Right cardiac atrium (tissue), 5 donors: ENCODE data around the gene BRAF. TPM values are rescaled to one million over a fixed set of nuclear protein-coding genes. Genes with fewer than 3 reads are reported as not detected.
"Not testable (repeated sequence)": the region's sequence is repeated elsewhere in the genome, so short reads cannot be mapped to it uniquely, and the experiment has no call there.

ENCODE experiments used
- ATAC-seq, 2 donors: fragments of 200-7000 bp; cut with Tn5 transposase; one replicate each; pipeline versions ENCODE4 v1.8.0 to v1.9.1; 2020; ENCODE audit warnings: moderate library complexity in 2 of 2, mild to moderate bottlenecking in 1 of 2
- DNase-seq, 3 donors: peaks; one replicate each; pipeline ENCODE4 v3.0.0-alpha.2; 2020
- H3K27ac ChIP-seq: one replicate; pipeline ENCODE4 v1.5.1; 2013; ENCODE audit warnings: mild to moderate bottlenecking, low read length, control low read depth, moderate library complexity
- H3K27me3 ChIP-seq: one replicate; pipeline ENCODE4 v1.6.1; 2013; ENCODE audit not compliant: control insufficient read depth, insufficient read depth
- H3K4me1 ChIP-seq: one replicate; pipeline ENCODE4 v1.6.1; 2013; ENCODE audit warnings: low read length; ENCODE audit not compliant: control insufficient read depth, insufficient read depth
- H3K4me3 ChIP-seq: one replicate; pipeline ENCODE4 v1.5.1; 2013; ENCODE audit warnings: low read length, control low read depth
- H3K9me3 ChIP-seq: one replicate; pipeline ENCODE4 v1.6.1; 2013; ENCODE audit warnings: low read length; ENCODE audit not compliant: control insufficient read depth
- WGBS: extraction: QIAGEN DNeasy Blood & Tissue Kit; methylation state at CpG from one replicate; pipeline ENCODE4 v1.1.7; 2013; 5-methylcytosine and 5-hydroxymethylcytosine counted together
- intact Hi-C, 4 donors: fragments of 100-400 bp; cut with DNase I; formaldehyde crosslinking; loops; one replicate each; pipeline versions ENCODE4 v1.11.0 to v1.14.0; 2022 to 2023
- polyA plus RNA-seq: library from polyadenylated mRNA; stranded (reverse); fragments of 200-250 nt; gene quantifications from one replicate; pipeline ENCODE4 v1.2.3, GENCODE V29; 2013
- total RNA-seq, 4 donors: library from RNA; stranded (reverse); fragmentation: NEBNext Ultra II Directional; extraction: Animal tissue kit (Norgen Biotek cat#: 25700); gene quantifications; one replicate each; pipeline ENCODE4 v1.2.1, GENCODE V29; 2021
- donor health status: healthy with polysubstance abuse.
- donor health status: DM: no; HTN: yes; CAD: no.
- donor health status: DM: no; HTN: no; CAD: no.
- donor health status: DM: no; HTN: yes; CAD: no; lungs with severe emphysema.
- donor health status: DM: yes; HTN: yes; CAD: no.

Gene BRAF
- total and polyA plus RNA-seq, 5 donors = 8.4 to 29.3 (median 25.8) TPM

DNA sequence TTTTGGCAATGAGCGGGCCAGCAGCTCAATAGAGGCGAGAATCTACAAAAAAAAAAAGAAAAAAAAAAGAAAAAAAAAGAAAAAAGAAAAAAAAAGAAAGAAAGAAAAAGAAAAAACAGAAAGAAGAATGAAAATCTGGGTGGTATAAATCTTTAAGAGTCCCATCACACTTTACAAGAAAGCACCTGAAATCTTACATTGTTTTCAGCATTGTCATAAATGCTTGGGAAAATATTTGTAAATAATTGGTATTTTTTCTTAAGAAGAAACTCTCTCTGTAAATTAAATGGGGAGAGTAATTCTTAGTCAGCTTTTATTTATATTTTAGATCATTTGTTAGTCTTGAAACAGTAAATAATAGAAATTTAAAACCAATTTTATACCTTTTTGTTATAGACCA is 190.0 kb downstream of the BRAF start:
- no peaks in the 10 kb centered on the region for H3K4me1 ChIP-seq
- no peaks in the 10 kb centered on the region for H3K27me3 ChIP-seq
- ATAC-seq = no peak
- intact Hi-C loops = no loop called here
- no peak overlapping the region for H3K4me3 ChIP-seq
- no peak overlapping the region for H3K27ac ChIP-seq
- WGBS = 98% methylated on average over 2 of the region's 2 CpGs
- no peak for DNase-seq
- no peaks in the 10 kb centered on the region for H3K9me3 ChIP-seq

- no peaks in the 10 kb centered on the region for H3K4me1 ChIP-seq
- intact Hi-C loops = no loop called here
- no peak overlapping the region for H3K27ac ChIP-seq
- no peaks in the 10 kb centered on the region for H3K9me3 ChIP-seq
- H3K4me3 ChIP-seq = no peak overlapping the region
- DNase-seq (no peak), ATAC-seq (no peak)
- H3K27me3 ChIP-seq = no peaks in the 10 kb centered on the region
- 54% methylated on average over 2 of the region's 2 CpGs for WGBS
Observed at GRCh38 chr7:140734096-140734495, 190.6 kb downstream of the BRAF start.

GRCh38 chr7:140732416-140732815 is 192.3 kb downstream of the BRAF start:
- WGBS = 94% methylated on average over 2 of the region's 2 CpGs
- Histone ChIP-seq H3K4me3 (no peak overlapping the region), H3K27me3 (no peaks in the 10 kb centered on the region), H3K4me1 (no peaks in the 10 kb centered on the region), H3K9me3 (no peaks in the 10 kb centered on the region), H3K27ac (no peak overlapping the region)
- DNase-seq (no peak), ATAC-seq (no peak)
- intact Hi-C loops = no loop called here

DNA sequence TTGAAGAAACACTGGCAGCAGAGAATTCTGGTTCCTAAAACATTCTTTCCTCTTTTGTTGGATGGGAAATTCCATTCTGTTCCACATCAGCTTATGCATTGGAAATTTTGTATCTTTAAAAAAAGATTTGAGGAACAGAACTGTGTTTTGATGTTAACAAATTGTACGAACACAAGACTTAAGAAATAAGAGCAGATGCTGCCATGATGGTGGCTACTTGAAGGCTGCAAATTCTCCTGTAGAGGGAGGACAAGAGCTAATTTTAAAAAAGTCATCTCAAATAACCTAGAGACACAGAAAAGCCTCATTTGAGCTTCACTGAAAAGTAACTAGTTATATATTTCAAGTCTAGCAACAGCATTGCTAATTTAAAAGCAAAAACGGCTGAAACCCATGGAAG is 198.4 kb downstream of the BRAF start:
- H3K27ac ChIP-seq = no peak overlapping the region
- 67% methylated on average over 2 of the region's 2 CpGs for WGBS
- H3K4me3 ChIP-seq = no peak overlapping the region
- intact Hi-C loops = no loop called here
- DNase-seq = no peak
- H3K27me3 ChIP-seq = no peaks in the 10 kb centered on the region
- H3K4me1 ChIP-seq = no peaks in the 10 kb centered on the region
- no peak for ATAC-seq
- no peaks in the 10 kb centered on the region for H3K9me3 ChIP-seq

DNA sequence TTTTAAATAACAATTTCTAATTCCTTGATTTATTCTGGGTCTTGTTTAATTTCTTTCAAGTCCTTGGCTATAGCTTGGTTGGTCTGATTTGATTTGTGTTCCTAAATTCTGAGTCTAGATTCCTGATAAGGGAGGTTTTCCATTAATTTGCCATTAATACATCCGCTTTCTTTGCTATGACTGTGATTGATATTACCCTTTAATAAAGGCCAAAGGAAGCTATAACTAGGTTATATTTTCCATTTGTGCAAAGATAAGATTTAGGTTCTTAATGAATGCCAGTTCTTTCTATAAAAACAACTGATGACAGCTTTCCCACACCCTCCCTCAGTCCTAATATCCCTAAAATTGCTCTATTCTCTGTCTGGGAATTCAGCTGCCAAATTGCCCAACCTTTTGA is 200.0 kb downstream of the BRAF start:
- H3K27me3 ChIP-seq = no peaks in the 10 kb centered on the region
- ATAC-seq = no peak
- no peak overlapping the region for H3K27ac ChIP-seq
- H3K9me3 ChIP-seq = no peaks in the 10 kb centered on the region
- no peak for DNase-seq
- no peaks in the 10 kb centered on the region for H3K4me1 ChIP-seq
- intact Hi-C loops = no loop called here
- H3K4me3 ChIP-seq = no peak overlapping the region
- WGBS = 95% methylated on average over 1 of the region's 1 CpG

- H3K9me3 ChIP-seq = no peaks in the 10 kb centered on the region
- no peaks in the 10 kb centered on the region for H3K27me3 ChIP-seq
- H3K4me1 ChIP-seq = no peaks in the 10 kb centered on the region
- no peak overlapping the region for H3K4me3 ChIP-seq
- no peak overlapping the region for H3K27ac ChIP-seq
- WGBS = 92% methylated on average over 3 of the region's 3 CpGs
- DNase-seq = no peak
- ATAC-seq = no peak
- intact Hi-C loops = no loop called here
Observed at GRCh38 chr7:140723574-140723973, 201.2 kb downstream of the BRAF start.

DNA sequence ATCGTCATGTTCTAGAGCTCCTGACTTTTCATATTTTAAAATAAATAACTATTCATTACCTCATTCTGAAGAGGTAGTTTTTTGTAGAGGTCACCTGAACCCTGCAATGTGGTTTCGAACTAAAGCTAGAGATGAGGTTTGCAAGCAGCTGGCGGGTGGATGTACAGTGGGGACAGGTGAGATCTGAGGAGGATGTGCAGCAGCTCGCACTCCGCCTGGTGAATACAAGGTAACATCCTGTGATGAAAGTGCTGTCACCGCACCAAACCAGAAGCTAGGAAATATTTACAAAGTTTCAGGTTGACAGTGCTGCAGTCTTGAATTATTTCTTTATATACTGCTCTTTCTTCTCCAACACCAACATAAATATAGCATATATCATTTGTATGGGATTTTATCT is 201.7 kb downstream of the BRAF start:
- Histone ChIP-seq H3K4me3 (no peak overlapping the region), H3K4me1 (no peaks in the 10 kb centered on the region), H3K9me3 (no peaks in the 10 kb centered on the region), H3K27ac (no peak overlapping the region), H3K27me3 (no peaks in the 10 kb centered on the region)
- DNase-seq (no peak), ATAC-seq (no peak)
- WGBS = 94% methylated on average over 6 of the region's 6 CpGs
- intact Hi-C loops = no loop called here

- 88% methylated on average over 1 of the region's 1 CpG for WGBS
- DNase-seq = no peak
- H3K4me1 ChIP-seq = no peaks in the 10 kb centered on the region
- H3K9me3 ChIP-seq = no peaks in the 10 kb centered on the region
- H3K27me3 ChIP-seq = no peaks in the 10 kb centered on the region
- no peak for ATAC-seq
- H3K4me3 ChIP-seq = no peak overlapping the region
- intact Hi-C loops = no loop called here
- no peak overlapping the region for H3K27ac ChIP-seq
Observed at GRCh38 chr7:140722254-140722653, 202.5 kb downstream of the BRAF start.

DNA sequence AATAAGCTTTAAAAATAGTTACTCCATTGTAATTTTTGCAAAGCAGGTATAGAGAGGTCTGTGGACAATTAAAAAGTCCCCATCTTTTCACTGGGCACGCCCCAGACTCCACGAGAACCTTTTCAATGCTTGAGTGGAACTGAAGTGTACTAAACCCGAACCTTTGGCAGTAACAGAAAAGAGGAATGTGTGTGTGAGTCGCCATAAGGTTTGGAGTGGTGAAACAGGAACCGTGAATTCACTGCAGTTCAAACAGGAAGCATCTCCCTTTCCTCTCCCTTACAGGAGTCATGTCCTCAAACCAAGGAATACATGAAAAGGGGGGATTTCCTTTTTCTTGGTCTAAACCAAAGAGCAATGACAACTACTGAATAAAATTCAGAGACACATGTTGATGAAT is 205.0 kb downstream of the BRAF start:
- ATAC-seq = no peak
- Histone ChIP-seq H3K4me3 (no peak overlapping the region), H3K27me3 (no peaks in the 10 kb centered on the region), H3K27ac (no peak overlapping the region), H3K4me1 (no peaks in the 10 kb centered on the region), H3K9me3 (no peaks in the 10 kb centered on the region)
- WGBS = 59% methylated on average over 5 of the region's 5 CpGs
- intact Hi-C loops = no loop called here
- DNase-seq = no peak

GRCh38 chr7:140714331-140715040 is 210.2 kb downstream of the BRAF start:
- Histone ChIP-seq H3K27me3 (no peaks in the 10 kb centered on the region), H3K9me3 (no peaks in the 10 kb centered on the region), H3K4me1 (no peaks in the 10 kb centered on the region), H3K4me3 (no peak overlapping the region), H3K27ac (no peak overlapping the region)
- 93% methylated on average over 10 of the region's 10 CpGs for WGBS
- ATAC-seq (no peak), DNase-seq (no peak)
- intact Hi-C loops = no loop called here

GRCh38 chr7:140712392-140712791 is 212.3 kb downstream of the BRAF start:
- H3K4me3 ChIP-seq, intact Hi-C loops, DNase-seq, H3K27me3 ChIP-seq, H3K4me1 ChIP-seq, H3K9me3 ChIP-seq, ATAC-seq, H3K27ac ChIP-seq: not testable (repeated sequence)

- H3K9me3 ChIP-seq, intact Hi-C loops, H3K27ac ChIP-seq, H3K4me1 ChIP-seq, H3K27me3 ChIP-seq, DNase-seq, H3K4me3 ChIP-seq, ATAC-seq: not testable (repeated sequence)
- WGBS = 95% methylated on average over 4 of the region's 4 CpGs
Observed at GRCh38 chr7:140708764-140709163, 216.0 kb downstream of the BRAF start.
